SK-N-SH treated with all-trans-retinoic acid at 6 μM for 48 hours (cell line): ENCODE data around the gene C17orf114.

Experiments used
- ATAC-seq: fragments of 200-7000 bp; cut with Tn5 transposase; 3 replicates; pipeline ENCODE4 v1.9.1; 2020; ENCODE audit warnings: mild to moderate bottlenecking, moderate library complexity
- ARNTL ChIP-seq: fragments of 450-650 bp; formaldehyde crosslinking; IDR thresholded peaks from 2 replicates; pipeline ENCODE4 v1.5.0; 2020; ENCODE audit warnings: low read depth, mild to moderate bottlenecking, moderate library complexity, borderline replicate concordance
- BACH2 ChIP-seq: fragments of 250-450 bp; sonication (Bioruptor Pico); IDR thresholded peaks from 2 replicates; pipeline ENCODE4 v1.9.0; 2021; ENCODE audit warnings: mild to moderate bottlenecking, borderline replicate concordance
- CREB5 ChIP-seq: fragments of 250-450 bp; sonication (Bioruptor Pico); IDR thresholded peaks from 2 replicates; pipeline ENCODE4 v1.5.1; 2020; ENCODE audit warnings: low read depth, mild to moderate bottlenecking, moderate library complexity
- CSDC2 ChIP-seq: fragments of 250-450 bp; sonication (Bioruptor Pico); IDR thresholded peaks from 2 replicates; pipeline ENCODE4 v1.5.0; 2020; ENCODE audit warnings: mild to moderate bottlenecking, moderate library complexity
- CSRNP3 ChIP-seq: fragments of 250-450 bp; sonication (Bioruptor Pico); IDR thresholded peaks from 2 replicates; pipeline ENCODE4 v1.5.1; 2021; ENCODE audit warnings: mild to moderate bottlenecking, moderate library complexity
- ESRRG ChIP-seq: fragments of 250-450 bp; sonication (Bioruptor Pico); IDR thresholded peaks from 2 replicates; pipeline ENCODE4 v1.6.1; 2021; ENCODE audit warnings: mild to moderate bottlenecking
- GLIS3 ChIP-seq: fragments of 250-450 bp; sonication (Bioruptor Pico); IDR thresholded peaks from 2 replicates; pipeline ENCODE4 v1.5.0; 2020; ENCODE audit warnings: mild to moderate bottlenecking, moderate library complexity
- ISL1 ChIP-seq: fragments of 250-450 bp; sonication (Bioruptor Pico); IDR thresholded peaks from 2 replicates; pipeline ENCODE4 v2.1.2; 2022; ENCODE audit warnings: mild to moderate bottlenecking, moderate library complexity
- OSR1 ChIP-seq: fragments of 250-450 bp; sonication (Bioruptor Pico); IDR thresholded peaks from 2 replicates; pipeline ENCODE4 v1.8.0; 2022; ENCODE audit warnings: moderate library complexity, mild to moderate bottlenecking, inconsistent platforms
- PATZ1 ChIP-seq: fragments of 250-450 bp; sonication (Bioruptor Pico); IDR thresholded peaks from 2 replicates; pipeline ENCODE4 v1.8.0; 2020; ENCODE audit warnings: mild to moderate bottlenecking, moderate library complexity, borderline replicate concordance
- POU6F1 ChIP-seq: fragments of 250-450 bp; sonication (Bioruptor Pico); IDR thresholded peaks from 2 replicates; pipeline ENCODE4 v1.8.0; 2021; ENCODE audit warnings: low read depth, mild to moderate bottlenecking, moderate library complexity, borderline replicate concordance
- PPARA ChIP-seq: fragments of 250-450 bp; sonication (Bioruptor Pico); IDR thresholded peaks from 2 replicates; pipeline ENCODE4 v1.5.0; 2020; ENCODE audit warnings: mild to moderate bottlenecking, borderline replicate concordance
- RARB ChIP-seq: fragments of 250-450 bp; sonication (Bioruptor Pico); IDR thresholded peaks from 2 replicates; pipeline ENCODE4 v1.8.0; 2021; ENCODE audit warnings: mild to moderate bottlenecking, moderate library complexity
- SNAI2 ChIP-seq: fragments of 250-450 bp; sonication (Bioruptor Pico); IDR thresholded peaks from 2 replicates; pipeline ENCODE4 v1.5.0; 2020; ENCODE audit warnings: mild to moderate bottlenecking, moderate library complexity
- TCF4 ChIP-seq: fragments of 250-450 bp; sonication (Bioruptor Pico); IDR thresholded peaks from 2 replicates; pipeline ENCODE4 v1.8.0; 2021; ENCODE audit warnings: mild to moderate bottlenecking, moderate library complexity, borderline replicate concordance
- TOX ChIP-seq: fragments of 250-450 bp; sonication (Bioruptor Pico); IDR thresholded peaks from 2 replicates; pipeline ENCODE4 v1.8.0; 2021; ENCODE audit warnings: mild to moderate bottlenecking, moderate library complexity, borderline replicate concordance
- TSHZ2 ChIP-seq: fragments of 250-450 bp; sonication (Bioruptor Pico); IDR thresholded peaks from 2 replicates; pipeline ENCODE4 v1.5.0; 2020; ENCODE audit warnings: mild to moderate bottlenecking, moderate library complexity
- ZC3H10 ChIP-seq: fragments of 250-450 bp; sonication (Bioruptor Pico); IDR thresholded peaks from 2 replicates; pipeline ENCODE4 v1.5.1; 2021; ENCODE audit warnings: mild to moderate bottlenecking, moderate library complexity
- ZFP3 ChIP-seq: fragments of 250-450 bp; sonication (Bioruptor Pico); IDR thresholded peaks from 2 replicates; pipeline ENCODE4 v1.5.0; 2020; ENCODE audit warnings: mild to moderate bottlenecking, moderate library complexity
- ZFP30 ChIP-seq: fragments of 450-650 bp; formaldehyde crosslinking; IDR thresholded peaks from 2 replicates; pipeline ENCODE4 v1.5.0; 2022; ENCODE audit warnings: mild to moderate bottlenecking, moderate library complexity
- ZNF565 ChIP-seq: fragments of 450-650 bp; formaldehyde crosslinking; conservative IDR thresholded peaks from 2 replicates; pipeline ENCODE4 v1.5.0; 2020; ENCODE audit warnings: low read depth, mild to moderate bottlenecking, moderate library complexity
- ZNF70 ChIP-seq: fragments of 450-650 bp; formaldehyde crosslinking; IDR thresholded peaks from 2 replicates; pipeline ENCODE4 v1.5.0; 2020; ENCODE audit warnings: mild to moderate bottlenecking, moderate library complexity
- ZNF8 ChIP-seq: fragments of 450-650 bp; formaldehyde crosslinking; IDR thresholded peaks from 2 replicates; pipeline ENCODE4 v1.5.0; 2020; ENCODE audit warnings: mild to moderate bottlenecking, moderate library complexity

The C17orf114 gene

GRCh38 chr17:4766723-4767122 is 35.4 kb downstream of the C17orf114 start:
- no peak for TF ChIP-seq ARNTL (CRISPR knock-in tag)
- no peak for TF ChIP-seq SNAI2 (CRISPR knock-in tag)
- no peak for TF ChIP-seq ESRRG (CRISPR knock-in tag)
- TF ChIP-seq ZNF565 (CRISPR knock-in tag), result no peak
- TF ChIP-seq, all 23 proteins: peak for 0
- no peak for ATAC-seq

GRCh38 chr17:4766201-4766600 is 35.9 kb downstream of the C17orf114 start:
- TF ChIP-seq ZC3H10 (CRISPR knock-in tag) (no peak), TSHZ2 (CRISPR knock-in tag) (no peak), TCF4 (CRISPR knock-in tag) (no peak), CSRNP3 (CRISPR knock-in tag) (no peak), RARB (CRISPR knock-in tag) (no peak), ZNF565 (CRISPR knock-in tag) (no peak), ZNF8 (no peak), CREB5 (no peak), OSR1 (CRISPR knock-in tag) (no peak), GLIS3 (CRISPR knock-in tag) (no peak), SNAI2 (CRISPR knock-in tag) (no peak), ARNTL (CRISPR knock-in tag) (no peak), BACH2 (CRISPR knock-in tag) (no peak), ZFP30 (CRISPR knock-in tag) (no peak), ZNF70 (CRISPR knock-in tag) (no peak), PPARA (CRISPR knock-in tag) (no peak), CSDC2 (CRISPR knock-in tag) (no peak), ISL1 (CRISPR knock-in tag) (no peak), TOX (no peak), ZFP3 (CRISPR knock-in tag) (no peak)
- TF ChIP-seq, all 23 proteins: peak for 0
- ATAC-seq, result no peak

- no peak for ATAC-seq
- no peak for TF ChIP-seq CREB5
- no peak for TF ChIP-seq TSHZ2 (CRISPR knock-in tag)
- no peak for TF ChIP-seq ZNF70 (CRISPR knock-in tag)
- TF ChIP-seq OSR1 (CRISPR knock-in tag), result no peak
- no peak for TF ChIP-seq ZFP3 (CRISPR knock-in tag)
- TF ChIP-seq RARB (CRISPR knock-in tag), result no peak
- no peak for TF ChIP-seq POU6F1 (CRISPR knock-in tag)
- TF ChIP-seq CSRNP3 (CRISPR knock-in tag), result no peak
- no peak for TF ChIP-seq ISL1 (CRISPR knock-in tag)
- no peak for TF ChIP-seq PATZ1 (CRISPR knock-in tag)
- no peak for TF ChIP-seq CSDC2 (CRISPR knock-in tag)
- TF ChIP-seq ESRRG (CRISPR knock-in tag), result no peak
- no peak for TF ChIP-seq PPARA (CRISPR knock-in tag)
- no peak for TF ChIP-seq ZFP30 (CRISPR knock-in tag)
Observed at GRCh38 chr17:4764595-4764994, 37.5 kb downstream of the C17orf114 start.
